Ovary (tissue), 10 donors: ENCODE results near the gene SHISA7. TPM values are rescaled to one million over a fixed set of nuclear protein-coding genes. Genes with fewer than 3 reads are reported as not detected.

Experiments used
- DNase-seq, 5 donors: peaks; one replicate each; pipeline ENCODE4 v3.0.0-alpha.2; 2019 to 2020
- H3K27ac ChIP-seq, 2 donors: fragments of 200-600 bp; one replicate each; pipeline versions ENCODE4 v1.5.1 to v1.8.0; 2019 to 2022
- H3K27me3 ChIP-seq: fragments of 200-600 bp; one replicate; pipeline ENCODE4 v1.8.0; 2022
- H3K36me3 ChIP-seq: fragments of 200-600 bp; sonication (generic); one replicate; pipeline ENCODE4 v1.5.1; 2019
- H3K4me1 ChIP-seq: one replicate; pipeline ENCODE4 v1.8.1; 2013; ENCODE audit warnings: mild to moderate bottlenecking, moderate library complexity; ENCODE audit not compliant: insufficient read depth
- H3K4me3 ChIP-seq: fragments of 200-600 bp; sonication (generic); one replicate; pipeline ENCODE4 v1.5.1; 2017
- H3K9me3 ChIP-seq, 2 donors: fragments of 200-600 bp in 1 of 2; sonication (generic) in 1 of 2; one replicate each; pipeline versions ENCODE4 v1.5.1 to v1.8.1; 2013 to 2019; ENCODE audit warnings: mild to moderate bottlenecking in 1 of 2, moderate library complexity in 1 of 2
- CTCF ChIP-seq, 3 donors: fragments of 450-650 bp in 2 of 3; fragments of 200-600 bp in 1 of 3; IDR thresholded peaks; one replicate each; pipeline versions ENCODE4 v1.5.1 to v1.8.0; 2016 to 2022; ENCODE audit warnings: antibody characterized with exemption in 3 of 3, mild to moderate bottlenecking in 1 of 3
- EP300 ChIP-seq: sonication (generic); formaldehyde crosslinking; IDR thresholded peaks from one replicate; pipeline ENCODE4 v1.6.1; 2017; ENCODE audit warnings: antibody characterized with exemption
- POLR2A ChIP-seq: fragments of 450-650 bp; IDR thresholded peaks from one replicate; pipeline ENCODE4 v1.6.1; 2017; ENCODE audit warnings: antibody characterized with exemption, mild to moderate bottlenecking, moderate library complexity
- WGBS, 3 donors: extraction: QIAGEN DNeasy Blood & Tissue Kit in 1 of 3; methylation state at CpG; one replicate each; pipeline versions ENCODE4 v1.1.5 to v1.1.7; 2013 to 2017; 5-methylcytosine and 5-hydroxymethylcytosine counted together
- intact Hi-C, 4 donors: fragments of 100-400 bp; cut with DNase I; formaldehyde crosslinking; loops; one replicate each; pipeline versions ENCODE4 v1.11.0 to v1.15.1; 2022 to 2023
- long read RNA-seq, 3 donors: library from polyadenylated mRNA in 2 of 3; unstranded in 2 of 3; transcript quantifications; one replicate each; pipeline ENCODE4 v2.0.0 and lab custom pipeline, GENCODE V29; 2021 to 2026
- polyA plus RNA-seq, 2 donors: library from polyadenylated mRNA; stranded (reverse); fragments of 200-250 nt in 1 of 2; fragments of 350-450 nt in 1 of 2; fragmentation: Illumina TruSeq in 1 of 2; extraction: RNeasy Lipid Tissue Mini Kit (QIAGEN cat#74804) in 1 of 2; gene quantifications; one replicate each; pipeline ENCODE4 v1.2.3, GENCODE V29; 2013 to 2014
- total RNA-seq, 7 donors: library from RNA; depleted of rRNA in 2 of 7; stranded (reverse); fragments of >200 nt in 2 of 7; fragmentation: NEBNext Ultra II Directional in 3 of 7; extraction: Animal tissue kit (Norgen Biotek cat#: 25700) in 3 of 7; gene quantifications; one replicate each; pipeline versions ENCODE4 v1.1.0 to v1.2.4, GENCODE V29; 2016 to 2023
- donor health status: DM: no; HTN: no; CAD: no; lungs with moderate emphysema.
- donor health status: DM: no; HTN: no; CAD: no.
- donor health status: Bipolar disorder and iron deficiency.
- donor health status: DM: yes; HTN: yes; CAD: no.
- donor health status: DM: no; HTN: no; CAD: no.
- donor health status: DM: yes; HTN: yes; CAD: no.

Gene SHISA7
- total RNA-seq (not detected), polyA plus RNA-seq (not detected)
- long read RNA-seq, donor 1: 0 reads
- long read RNA-seq, donor 2: 0 reads
- long read RNA-seq, donor 3: 0 reads

GRCh38 chr19:55443045-55443823, at the start of gene SHISA7:
SHISA7 (minus strand) TSS chr19:55443300; CDS start chr19:55442863, 437 bp downstream.
- intact Hi-C loops: no loop called here
- H3K4me1 ChIP-seq: no peaks in the 10 kb centered on the region
- H3K36me3 ChIP-seq: no peaks in the 10 kb centered on the region
- TF ChIP-seq EP300 (no peak), POLR2A (no peak), CTCF (IDR thresholded peaks at IDR 0.05) (no peak)
- DNase-seq: no peak
- no peak within 1 kb of the TSS for H3K27ac ChIP-seq
- 1 to 2% (median 1%) methylated on average over 43 of the region's 43 CpGs for WGBS, 3 donors
- no peak within 1 kb of the TSS for H3K4me3 ChIP-seq
- no peaks in the 10 kb centered on the region for H3K27me3 ChIP-seq
- H3K9me3 ChIP-seq: no peaks in the 10 kb centered on the region

GRCh38 chr19:55492362-55492944, 49.4 kb upstream of the SHISA7 start:
- intact Hi-C loops: no loop called here
- no peak overlapping the region for H3K4me3 ChIP-seq
- peak overlapping the region in 1 of 2 donors; percentile 89 for H3K27ac ChIP-seq
- H3K4me1 ChIP-seq: peaks cover 14% of the 10 kb centered on the region
- WGBS, 3 donors: 50 to 63% (median 57%) methylated on average over 12 of the region's 12 CpGs
- no peaks in the 10 kb centered on the region for H3K36me3 ChIP-seq
- H3K27me3 ChIP-seq: no peaks in the 10 kb centered on the region
- peak in 1 of 5 donors; percentile 42 for DNase-seq
- no peak for TF ChIP-seq EP300
- no peak for TF ChIP-seq POLR2A
- no peak for TF ChIP-seq CTCF (IDR thresholded peaks at IDR 0.05)
- no peaks in the 10 kb centered on the region for H3K9me3 ChIP-seq

GRCh38 chr19:55491546-55492360, 48.7 kb upstream of the SHISA7 start:
- Histone ChIP-seq H3K27me3 (no peaks in the 10 kb centered on the region), H3K27ac (peak overlapping the region; percentile 45 to 56), H3K9me3 (no peaks in the 10 kb centered on the region), H3K4me3 (no peak overlapping the region), H3K36me3 (no peaks in the 10 kb centered on the region), H3K4me1 (peaks cover 19% of the 10 kb centered on the region)
- DNase-seq: peak in 2 of 5 donors; percentile 37 to 44
- TF ChIP-seq CTCF (IDR thresholded peaks at IDR 0.05): no peak
- no peak for TF ChIP-seq POLR2A
- no peak for TF ChIP-seq EP300
- intact Hi-C loops: no loop called here
- 71 to 73% (median 71%) methylated on average over 23 to 24 of the region's 24 CpGs for WGBS, 3 donors
